Testis (tissue), 2 donors: Measurements from ENCODE around the gene RIOK2.

Source experiments
- CTCF ChIP-seq, 3 experiments: fragments of 450-650 bp in 2 of 3; fragments of 200-600 bp in 1 of 3; sonication (generic) in 1 of 3; IDR thresholded peaks; one replicate each; pipeline ENCODE4 v1.5.1; 2016 to 2019; ENCODE audit warnings: antibody characterized with exemption in 3 of 3, mild to moderate bottlenecking in 2 of 3, moderate library complexity in 1 of 3
- POLR2A ChIP-seq: fragments of 450-650 bp; IDR thresholded peaks from one replicate; pipeline ENCODE4 v1.6.1; 2017; ENCODE audit warnings: antibody characterized with exemption, mild to moderate bottlenecking, moderate library complexity

GRCh38 chr5:97163790-97164285, 19.2 kb downstream of the RIOK2 start:
- no peak for TF ChIP-seq CTCF (IDR thresholded peaks at IDR 0.05)
- no peak for TF ChIP-seq POLR2A
